ENCODE results near the gene IL13RA1. TPM values are rescaled to one million over a fixed set of nuclear protein-coding genes. Genes with fewer than 3 reads are reported as not detected.
"Not testable (repeated sequence)": the region's sequence is repeated elsewhere in the genome, so short reads cannot be mapped to it uniquely, and the experiment has no call there.

Gene IL13RA1
- total RNA-seq, 4 donors from 2014 or later = 44.9 to 77.8 (median 71.0) TPM

DNA sequence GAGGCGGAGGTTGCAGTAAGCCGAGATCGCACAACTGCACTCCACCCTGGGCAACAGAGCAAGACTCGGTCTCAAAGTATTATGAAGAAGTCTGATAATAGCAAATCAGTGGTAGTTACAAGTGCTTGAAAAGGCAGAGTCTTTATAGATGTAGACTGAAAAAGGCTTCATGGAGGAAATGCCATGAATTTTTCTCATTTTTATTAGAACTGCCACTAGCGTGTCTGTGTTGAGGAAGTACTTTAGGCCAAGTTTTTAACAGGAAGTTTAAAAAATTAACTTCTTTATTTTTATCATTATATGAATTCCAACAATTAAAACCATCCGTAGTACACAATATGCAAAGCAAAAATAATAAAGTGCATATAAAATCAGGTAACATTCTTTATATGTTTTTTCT, 32.8 kb upstream of the IL13RA1 start:
- ATAC-seq (ENCODE audit: low FRiP score) = no peak
- DNase-seq (ENCODE audit: low spot score) = no peak
- TF ChIP-seq, protein P1, sequence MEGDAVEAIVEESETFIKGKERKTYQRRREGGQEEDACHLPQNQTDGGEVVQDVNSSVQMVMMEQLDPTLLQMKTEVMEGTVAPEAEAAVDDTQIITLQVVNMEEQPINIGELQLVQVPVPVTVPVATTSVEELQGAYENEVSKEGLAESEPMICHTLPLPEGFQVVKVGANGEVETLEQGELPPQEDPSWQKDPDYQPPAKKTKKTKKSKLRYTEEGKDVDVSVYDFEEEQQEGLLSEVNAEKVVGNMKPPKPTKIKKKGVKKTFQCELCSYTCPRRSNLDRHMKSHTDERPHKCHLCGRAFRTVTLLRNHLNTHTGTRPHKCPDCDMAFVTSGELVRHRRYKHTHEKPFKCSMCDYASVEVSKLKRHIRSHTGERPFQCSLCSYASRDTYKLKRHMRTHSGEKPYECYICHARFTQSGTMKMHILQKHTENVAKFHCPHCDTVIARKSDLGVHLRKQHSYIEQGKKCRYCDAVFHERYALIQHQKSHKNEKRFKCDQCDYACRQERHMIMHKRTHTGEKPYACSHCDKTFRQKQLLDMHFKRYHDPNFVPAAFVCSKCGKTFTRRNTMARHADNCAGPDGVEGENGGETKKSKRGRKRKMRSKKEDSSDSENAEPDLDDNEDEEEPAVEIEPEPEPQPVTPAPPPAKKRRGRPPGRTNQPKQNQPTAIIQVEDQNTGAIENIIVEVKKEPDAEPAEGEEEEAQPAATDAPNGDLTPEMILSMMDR (IDR thresholded peaks at IDR 0.05) = no peak

DNA sequence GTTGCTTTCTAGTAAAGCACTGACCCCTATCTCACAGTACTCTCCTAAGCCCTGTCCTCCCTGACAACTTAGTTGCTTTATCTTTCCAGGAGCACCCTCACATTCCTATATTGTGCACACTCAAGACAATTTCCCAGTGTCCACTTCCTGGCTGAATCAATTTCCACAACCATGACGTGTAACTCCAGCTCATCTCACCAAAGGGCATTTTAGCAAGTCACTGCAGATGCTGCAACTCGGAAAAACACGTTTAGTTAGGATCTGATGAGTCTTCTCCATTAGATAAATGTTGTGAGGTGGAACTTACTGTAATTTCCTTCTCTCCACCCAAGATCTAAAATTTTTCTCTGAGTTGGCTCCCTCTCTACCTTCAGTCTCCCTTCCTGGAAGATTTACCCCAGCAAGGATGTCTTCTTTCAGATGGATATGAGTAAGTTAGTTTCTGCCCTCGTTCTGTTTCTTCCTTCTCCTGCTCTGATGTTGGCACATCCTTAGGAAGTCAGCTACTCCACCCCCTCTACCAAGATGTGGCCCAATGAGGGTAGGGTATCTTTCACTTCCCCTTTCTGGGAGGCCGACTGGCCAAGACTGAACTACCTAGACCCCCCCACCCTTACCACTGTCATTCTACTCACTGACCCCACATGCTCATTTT, 28.8 kb upstream of the IL13RA1 start:
- ATAC-seq (ENCODE audit: low FRiP score) = no peak
- TF ChIP-seq, protein P1 (IDR thresholded peaks at IDR 0.05) = no peak
- DNase-seq (ENCODE audit: low spot score) = no peak

DNA sequence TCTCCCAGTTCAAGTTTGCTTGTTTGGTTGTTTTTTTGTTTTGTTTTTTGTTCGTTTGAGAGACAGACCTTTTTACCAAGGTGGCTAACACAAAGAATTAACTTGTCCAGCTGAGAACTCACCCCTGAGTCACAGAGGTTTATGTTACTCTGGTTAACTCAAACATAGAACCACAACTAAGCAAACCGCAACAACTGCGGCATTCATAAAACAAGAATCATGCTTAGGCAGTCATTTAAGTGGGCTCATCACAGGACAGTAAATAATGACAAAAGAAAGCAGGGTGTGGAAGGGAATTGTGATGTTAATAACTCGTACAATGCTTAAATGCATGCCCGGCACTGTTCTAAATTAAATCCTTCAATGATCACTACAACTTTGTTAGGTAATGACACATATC, 24.7 kb upstream of the IL13RA1 start:
- ATAC-seq (ENCODE audit: low FRiP score) (no peak), DNase-seq (ENCODE audit: low spot score) (no peak)
- TF ChIP-seq, protein P1 (IDR thresholded peaks at IDR 0.05) = no peak

DNA sequence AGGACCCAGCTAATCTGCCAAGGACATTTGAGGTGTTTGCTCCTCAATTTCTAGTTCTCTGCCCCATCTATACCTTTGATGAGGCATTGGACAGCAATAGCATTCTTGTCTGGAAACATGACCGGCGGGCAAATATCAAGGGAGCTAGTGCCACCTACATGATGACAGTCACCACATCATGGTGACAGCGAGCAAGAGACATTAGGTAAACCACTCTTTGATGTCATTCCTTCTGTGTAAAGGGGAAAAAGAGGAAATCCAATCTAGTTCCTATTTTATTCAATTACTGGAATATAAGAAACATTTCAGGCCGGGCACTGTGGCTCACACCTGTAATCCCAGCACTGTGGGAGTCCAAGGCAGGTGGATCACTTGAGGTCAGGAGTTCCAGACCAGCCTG, 20.7 kb upstream of the IL13RA1 start:
- TF ChIP-seq, protein P1 (IDR thresholded peaks at IDR 0.05) = no peak
- ATAC-seq (ENCODE audit: low FRiP score) (no peak), DNase-seq (ENCODE audit: low spot score) (no peak)

DNA sequence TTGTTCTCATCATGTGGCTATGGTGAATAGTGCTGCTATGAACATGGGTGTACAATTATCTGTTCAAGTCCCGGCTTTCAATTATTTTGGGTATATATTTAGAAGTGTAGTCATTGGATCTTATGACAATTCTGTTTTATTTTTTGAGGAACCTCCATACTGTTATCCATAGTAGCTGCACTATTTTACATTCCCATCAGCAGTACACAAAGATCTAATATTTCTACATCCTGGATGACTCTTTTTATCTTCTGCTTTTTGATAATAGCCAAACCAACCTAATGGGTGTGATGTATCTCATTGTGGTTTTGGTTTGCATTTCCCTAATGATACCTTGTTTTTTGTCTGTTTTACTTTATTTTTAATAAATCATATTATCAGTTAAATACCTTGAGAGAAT, 12.9 kb upstream of the IL13RA1 start:
- TF ChIP-seq, protein P1 (IDR thresholded peaks at IDR 0.05) = no peak
- DNase-seq (ENCODE audit: low spot score) (no peak), ATAC-seq (ENCODE audit: low FRiP score) (no peak)

DNA sequence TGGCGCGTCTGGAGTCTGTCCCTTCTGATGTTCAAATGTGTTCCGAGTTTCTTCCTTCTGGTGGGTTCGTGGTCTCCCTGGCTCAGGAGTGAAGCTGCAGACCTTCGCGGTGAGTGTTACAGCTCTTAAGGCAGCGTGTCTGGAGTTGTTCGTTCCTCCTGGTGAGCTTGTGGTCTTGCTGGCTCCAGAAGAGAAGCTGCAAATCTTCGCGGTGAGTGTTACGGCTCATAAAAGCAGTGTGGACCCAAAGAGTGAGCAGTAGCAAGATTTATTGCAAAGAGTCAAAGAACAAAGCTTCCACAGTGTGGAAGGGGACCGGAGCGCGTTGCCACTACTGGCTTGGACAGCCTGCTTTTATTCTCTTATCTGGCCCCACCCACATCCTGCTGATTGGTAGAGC, 11.5 kb upstream of the IL13RA1 start:
- DNase-seq (ENCODE audit: low spot score) = not testable (repeated sequence)

DNA sequence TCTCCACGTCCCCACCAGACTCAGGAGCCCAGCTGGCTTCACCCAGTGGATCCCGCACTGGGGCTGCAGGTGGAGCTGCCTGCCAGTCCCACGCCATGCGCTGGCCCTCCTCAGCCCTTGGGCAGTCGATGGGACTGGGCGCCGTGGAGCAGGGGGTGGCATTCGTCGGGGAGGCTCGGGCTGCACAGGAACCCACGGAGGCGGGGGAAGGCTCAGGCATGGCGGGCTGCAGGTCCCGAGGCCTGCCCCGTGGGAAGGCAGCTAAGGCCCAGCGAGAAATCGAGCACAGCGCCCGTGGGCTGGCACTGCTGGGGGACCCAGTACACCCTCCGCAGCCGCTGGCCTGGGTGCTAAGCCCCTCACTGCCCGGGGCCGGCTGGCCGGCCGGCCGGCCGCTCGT, 10.6 kb upstream of the IL13RA1 start:
- DNase-seq (ENCODE audit: low spot score); ATAC-seq (ENCODE audit: low FRiP score): not testable (repeated sequence)

More for the DNA sequence above, 11.5 kb upstream of the IL13RA1 start:
- ATAC-seq (ENCODE audit: low FRiP score) = not testable (repeated sequence)

DNA sequence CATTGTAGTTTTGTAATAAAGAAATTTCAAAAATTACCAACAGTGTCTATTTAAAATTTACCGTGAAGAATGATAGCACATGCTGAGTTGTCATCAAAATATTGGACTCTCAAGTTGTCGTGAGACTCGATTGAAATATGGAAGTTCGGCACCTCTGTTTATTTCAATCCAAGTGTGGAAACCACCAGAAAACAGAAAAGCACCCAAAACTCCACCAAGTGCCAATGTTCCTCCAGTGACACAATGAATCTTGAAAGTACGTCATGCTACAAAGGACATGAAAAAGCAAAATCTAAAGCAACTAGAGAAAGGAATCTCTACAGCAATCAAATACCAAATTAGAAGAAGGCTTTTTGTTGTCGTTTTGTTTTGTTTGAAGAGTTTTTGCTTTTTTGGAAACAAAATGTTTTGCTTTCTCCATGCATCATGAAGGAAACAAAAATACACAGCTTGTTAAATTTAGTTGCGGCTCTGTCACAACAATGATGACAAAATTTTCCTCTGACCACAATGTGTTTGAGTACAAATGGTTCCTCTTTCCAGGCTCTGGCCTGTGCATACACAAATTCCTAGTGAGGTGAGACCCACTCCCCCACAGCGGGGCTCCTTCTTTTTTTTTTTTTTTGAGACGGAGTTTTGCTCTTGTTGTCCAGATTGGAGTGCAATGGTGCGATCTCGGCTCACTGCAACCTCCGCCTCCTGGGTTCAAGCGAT, 9.6 kb upstream of the IL13RA1 start:
- DNase-seq (ENCODE audit: low spot score) (no peak), ATAC-seq (ENCODE audit: low FRiP score) (no peak)
- TF ChIP-seq, protein P1 (IDR thresholded peaks at IDR 0.05) = no peak
